OCI-LY1 (cell line): ENCODE data around the gene NEMF.

Source experiments
- CTCF ChIP-seq: fragments of 200-600 bp; sonication (generic), shearing (Covaris generic); IDR thresholded peaks from 2 replicates; pipeline ENCODE4 v1.5.1; 2017; ENCODE audit warnings: mild to moderate bottlenecking, antibody characterized with exemption, low read length, moderate library complexity, mixed read lengths
- EZH2 ChIP-seq: fragments of 200-600 bp; sonication (generic), shearing (Covaris generic); IDR thresholded peaks from 2 replicates; pipeline ENCODE4 v1.8.0; 2017; ENCODE audit warnings: borderline replicate concordance, mixed run types, mild to moderate bottlenecking, antibody characterized with exemption, low read length, moderate library complexity, mixed read lengths

DNA sequence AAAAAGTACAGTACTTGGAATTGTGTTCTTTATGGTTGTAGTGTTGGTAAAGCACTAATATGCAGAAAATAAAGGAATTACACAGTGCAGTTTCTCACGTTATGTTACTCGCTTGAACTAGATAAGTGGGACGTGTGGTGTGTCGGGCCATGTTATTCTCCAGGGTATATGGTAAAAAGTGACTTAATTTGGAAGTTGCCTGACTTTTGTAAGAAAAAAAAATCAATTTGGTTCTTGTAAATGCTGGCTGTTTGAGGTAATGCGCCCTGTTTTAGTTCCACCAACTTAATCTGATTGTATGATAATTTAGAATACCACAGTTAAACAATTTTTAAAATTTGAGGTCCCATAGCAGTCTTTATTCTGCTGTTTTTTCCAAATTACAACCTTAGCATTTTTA, 44.4 kb upstream of the NEMF start:
- TF ChIP-seq CTCF (no peak), EZH2 (no peak)
